ENCODE data around the gene RAB20. TPM values are rescaled to one million over a fixed set of nuclear protein-coding genes. Genes with fewer than 3 reads are reported as not detected.

RAB20 gene
- total RNA-seq, 1 donor from 2014 or later: 1.5 TPM

DNA sequence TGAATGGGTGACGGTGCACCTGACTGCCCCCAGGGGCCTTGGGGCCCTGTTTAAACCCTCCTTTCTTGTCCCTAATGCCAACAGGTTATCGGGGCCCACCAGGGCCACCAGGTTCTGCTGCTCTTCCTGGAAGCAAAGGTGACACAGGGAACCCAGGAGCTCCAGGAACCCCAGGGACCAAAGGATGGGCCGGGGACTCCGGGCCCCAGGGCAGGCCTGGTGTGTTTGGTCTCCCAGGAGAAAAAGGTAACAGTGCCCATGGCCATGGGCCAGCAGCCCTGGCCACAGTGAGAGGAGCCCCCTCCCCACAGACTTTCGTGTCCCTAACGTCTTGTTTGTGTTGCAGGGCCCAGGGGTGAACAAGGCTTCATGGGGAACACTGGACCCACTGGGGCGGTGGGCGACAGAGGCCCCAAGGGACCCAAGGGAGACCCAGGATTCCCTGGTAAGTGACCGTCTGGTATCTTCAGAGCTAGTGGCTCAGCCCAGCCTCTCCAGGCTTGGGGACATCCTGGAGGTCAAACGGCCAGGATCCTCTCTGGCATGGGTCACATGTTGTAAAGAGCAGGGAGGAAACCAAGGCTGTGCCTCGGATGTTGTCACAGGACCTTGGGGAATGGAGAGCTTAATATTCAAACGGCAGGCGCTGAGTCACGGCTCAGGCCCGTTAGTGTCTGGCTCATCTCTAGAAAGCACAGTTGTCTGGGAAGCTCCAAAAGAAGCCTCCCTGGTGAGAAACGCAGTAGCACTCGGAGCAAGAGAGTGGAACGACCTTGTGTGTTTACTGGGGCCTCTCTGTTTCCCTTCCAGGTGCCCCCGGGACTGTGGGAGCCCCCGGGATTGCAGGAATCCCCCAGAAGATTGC is 58.3 kb downstream of the RAB20 start:
- H3K4me3 Mint-ChIP-seq (ENCODE audit: unreplicated experiment): no peak overlapping the region
- H3K27me3 Mint-ChIP-seq (ENCODE audit: unreplicated experiment): peaks cover 32% of the 10 kb centered on the region
- peaks cover 73% of the 10 kb centered on the region for H3K36me3 Mint-ChIP-seq (ENCODE audit: low read depth, unreplicated experiment)
- peaks cover 2% of the 10 kb centered on the region for H3K4me1 Mint-ChIP-seq (ENCODE audit: unreplicated experiment)
- H3K27ac Mint-ChIP-seq (ENCODE audit: unreplicated experiment): no peak overlapping the region
- TF ChIP-seq, protein P1, sequence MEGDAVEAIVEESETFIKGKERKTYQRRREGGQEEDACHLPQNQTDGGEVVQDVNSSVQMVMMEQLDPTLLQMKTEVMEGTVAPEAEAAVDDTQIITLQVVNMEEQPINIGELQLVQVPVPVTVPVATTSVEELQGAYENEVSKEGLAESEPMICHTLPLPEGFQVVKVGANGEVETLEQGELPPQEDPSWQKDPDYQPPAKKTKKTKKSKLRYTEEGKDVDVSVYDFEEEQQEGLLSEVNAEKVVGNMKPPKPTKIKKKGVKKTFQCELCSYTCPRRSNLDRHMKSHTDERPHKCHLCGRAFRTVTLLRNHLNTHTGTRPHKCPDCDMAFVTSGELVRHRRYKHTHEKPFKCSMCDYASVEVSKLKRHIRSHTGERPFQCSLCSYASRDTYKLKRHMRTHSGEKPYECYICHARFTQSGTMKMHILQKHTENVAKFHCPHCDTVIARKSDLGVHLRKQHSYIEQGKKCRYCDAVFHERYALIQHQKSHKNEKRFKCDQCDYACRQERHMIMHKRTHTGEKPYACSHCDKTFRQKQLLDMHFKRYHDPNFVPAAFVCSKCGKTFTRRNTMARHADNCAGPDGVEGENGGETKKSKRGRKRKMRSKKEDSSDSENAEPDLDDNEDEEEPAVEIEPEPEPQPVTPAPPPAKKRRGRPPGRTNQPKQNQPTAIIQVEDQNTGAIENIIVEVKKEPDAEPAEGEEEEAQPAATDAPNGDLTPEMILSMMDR (IDR thresholded peaks at IDR 0.05; ENCODE audit: unreplicated experiment): no peak
- DNase-seq (ENCODE audit: low spot score): no peak
- no peaks in the 10 kb centered on the region for H3K9me3 Mint-ChIP-seq (ENCODE audit: unreplicated experiment)

DNA sequence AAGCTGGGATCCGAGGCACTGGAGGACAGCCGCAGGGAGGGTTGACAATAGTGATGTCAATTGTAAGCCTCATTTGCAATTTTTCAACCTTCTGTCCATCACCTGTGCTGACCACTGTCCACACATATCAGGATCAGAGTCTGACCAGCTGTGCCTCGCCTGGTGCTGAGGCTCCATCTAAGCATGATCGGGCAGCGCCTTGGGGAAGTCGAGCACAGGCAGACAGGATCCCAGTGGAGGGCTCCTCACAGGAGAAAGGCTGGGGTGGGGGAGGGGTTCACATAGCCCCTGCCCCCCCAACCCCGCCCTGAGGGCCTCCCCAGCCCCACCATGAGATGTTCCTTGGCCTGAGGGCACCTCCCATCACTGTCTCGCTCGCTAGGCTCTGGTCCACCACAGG is 60.3 kb downstream of the RAB20 start:
- H3K4me3 Mint-ChIP-seq (ENCODE audit: unreplicated experiment): no peak overlapping the region
- H3K27ac Mint-ChIP-seq (ENCODE audit: unreplicated experiment): no peak overlapping the region
- H3K36me3 Mint-ChIP-seq (ENCODE audit: low read depth, unreplicated experiment): peaks cover 65% of the 10 kb centered on the region
- peaks cover 2% of the 10 kb centered on the region for H3K4me1 Mint-ChIP-seq (ENCODE audit: unreplicated experiment)
- H3K27me3 Mint-ChIP-seq (ENCODE audit: unreplicated experiment): peaks cover 23% of the 10 kb centered on the region
- no peaks in the 10 kb centered on the region for H3K9me3 Mint-ChIP-seq (ENCODE audit: unreplicated experiment)
- no peak for DNase-seq (ENCODE audit: low spot score)
- TF ChIP-seq, protein P1 (IDR thresholded peaks at IDR 0.05; ENCODE audit: unreplicated experiment): no peak

DNA sequence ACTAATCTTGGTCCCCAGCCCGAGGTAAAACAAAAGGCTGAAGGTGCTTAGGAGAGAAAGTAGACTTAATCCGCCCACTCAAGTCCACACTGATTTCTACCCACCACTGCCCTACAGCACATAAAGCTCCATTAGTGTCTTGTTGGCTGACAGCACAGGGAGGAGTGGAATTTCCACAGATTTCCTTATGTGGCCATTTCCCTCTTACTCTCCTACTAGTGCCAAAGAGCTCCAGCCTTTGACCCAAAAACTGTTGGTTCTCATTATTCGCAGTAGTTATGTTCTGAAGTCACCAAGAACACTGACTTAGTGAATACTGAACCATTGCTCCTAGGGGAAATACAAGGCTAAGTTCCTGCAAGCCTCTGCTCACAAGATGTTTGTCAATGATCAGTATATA is 61.2 kb downstream of the RAB20 start:
- Mint-ChIP-seq H3K4me1 (ENCODE audit: unreplicated experiment) (peaks cover 2% of the 10 kb centered on the region), H3K36me3 (ENCODE audit: low read depth, unreplicated experiment) (peaks cover 59% of the 10 kb centered on the region), H3K9me3 (ENCODE audit: unreplicated experiment) (no peaks in the 10 kb centered on the region), H3K27me3 (ENCODE audit: unreplicated experiment) (peaks cover 24% of the 10 kb centered on the region), H3K4me3 (ENCODE audit: unreplicated experiment) (peak overlapping the region; percentile 78), H3K27ac (ENCODE audit: unreplicated experiment) (no peak overlapping the region)
- no peak for DNase-seq (ENCODE audit: low spot score)
- TF ChIP-seq, protein P1 (IDR thresholded peaks at IDR 0.05; ENCODE audit: unreplicated experiment): no peak

DNA sequence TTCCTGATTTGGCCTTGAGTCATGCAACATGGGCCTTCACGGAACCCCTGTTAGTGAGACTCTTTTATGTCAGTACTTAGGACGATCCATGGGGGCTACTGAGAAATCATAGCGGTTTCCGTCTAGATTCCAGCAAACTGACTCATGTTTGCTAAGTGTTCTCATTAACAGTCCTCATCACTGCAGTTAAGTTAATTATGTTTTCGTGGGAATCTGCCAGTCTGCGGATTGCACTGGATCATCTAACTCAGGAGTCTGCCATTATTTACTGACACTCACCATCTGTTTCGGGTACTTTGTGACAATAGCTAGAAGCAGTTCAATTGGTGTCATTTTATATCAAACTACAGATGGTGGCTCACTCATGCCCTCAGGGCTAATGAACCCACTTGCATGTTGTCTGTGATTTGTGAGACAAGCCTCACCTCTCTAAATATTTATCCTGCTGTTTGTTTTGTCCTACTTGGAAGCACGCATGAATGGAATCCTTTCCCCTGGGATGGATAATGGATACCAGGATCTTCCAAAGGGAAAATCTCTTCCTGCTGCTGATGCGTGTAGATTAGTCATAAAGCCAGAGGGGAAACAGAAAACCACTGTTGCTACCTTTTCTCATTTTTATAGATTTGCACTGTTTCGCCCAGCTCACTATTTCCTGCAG is 61.8 kb downstream of the RAB20 start:
- Mint-ChIP-seq H3K9me3 (ENCODE audit: unreplicated experiment) (no peaks in the 10 kb centered on the region), H3K27me3 (ENCODE audit: unreplicated experiment) (peaks cover 28% of the 10 kb centered on the region), H3K4me3 (ENCODE audit: unreplicated experiment) (peak overlapping the region; percentile 78), H3K27ac (ENCODE audit: unreplicated experiment) (no peak overlapping the region), H3K4me1 (ENCODE audit: unreplicated experiment) (peaks cover 2% of the 10 kb centered on the region), H3K36me3 (ENCODE audit: low read depth, unreplicated experiment) (peaks cover 57% of the 10 kb centered on the region)
- TF ChIP-seq, protein P1 (IDR thresholded peaks at IDR 0.05; ENCODE audit: unreplicated experiment): no peak
- no peak for DNase-seq (ENCODE audit: low spot score)

DNA sequence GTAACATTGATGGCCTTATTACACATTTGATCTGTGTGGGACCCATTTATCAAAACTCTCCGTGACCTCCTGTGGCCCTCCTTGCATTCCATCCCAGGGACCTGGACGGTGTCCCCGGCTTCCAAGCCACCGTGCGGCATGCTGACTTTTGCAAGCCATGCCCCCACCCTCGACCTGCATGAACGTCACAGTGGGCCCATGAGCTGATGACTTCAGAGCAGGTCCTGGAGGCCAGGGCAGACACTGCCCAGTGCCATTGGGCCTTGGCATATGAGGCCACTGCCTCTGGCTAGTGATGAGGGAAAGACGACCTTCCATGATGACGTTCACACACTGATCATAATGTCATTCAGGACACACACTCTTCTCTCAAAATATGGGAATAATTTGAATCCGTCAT is 62.8 kb downstream of the RAB20 start:
- H3K9me3 Mint-ChIP-seq (ENCODE audit: unreplicated experiment): no peaks in the 10 kb centered on the region
- no peak for DNase-seq (ENCODE audit: low spot score)
- peaks cover 28% of the 10 kb centered on the region for H3K27me3 Mint-ChIP-seq (ENCODE audit: unreplicated experiment)
- TF ChIP-seq, protein P1 (IDR thresholded peaks at IDR 0.05; ENCODE audit: unreplicated experiment): no peak
- peaks cover 2% of the 10 kb centered on the region for H3K4me1 Mint-ChIP-seq (ENCODE audit: unreplicated experiment)
- H3K27ac Mint-ChIP-seq (ENCODE audit: unreplicated experiment): no peak overlapping the region
- H3K4me3 Mint-ChIP-seq (ENCODE audit: unreplicated experiment): peak overlapping the region; percentile 78
- H3K36me3 Mint-ChIP-seq (ENCODE audit: low read depth, unreplicated experiment): peaks cover 67% of the 10 kb centered on the region

Data from endothelial cell (in vitro differentiated cells).